Bronchial epithelial cell (primary cell): ENCODE results near the gene ACAD11. TPM values are rescaled to one million over a fixed set of nuclear protein-coding genes. Genes with fewer than 3 reads are reported as not detected.
A peak's percentile ranks its signal among the peaks of the same experiment; 100 is the strongest.

Experiments
- DNase-seq: peaks from one replicate; pipeline ENCODE4 v3.0.0-alpha.2; 2010; ENCODE audit warnings: low read depth
- FAIRE-seq: peaks from 2 replicates; lab custom pipeline; 2011; peaks lifted over from hg19 to GRCh38; lab: Jason Lieb, UNC
- H3K27me3 ChIP-seq: 2 replicates; pipeline ENCODE4 v1.5.1; 2011; ENCODE audit warnings: low read length; ENCODE audit not compliant: control insufficient read depth, insufficient read depth
- H3K36me3 ChIP-seq: 2 replicates; pipeline ENCODE4 v1.5.1; 2011; ENCODE audit warnings: low read length; ENCODE audit not compliant: control insufficient read depth, insufficient read depth
- H3K4me3 ChIP-seq: 2 replicates; pipeline ENCODE4 v1.5.1; 2011; ENCODE audit warnings: mild to moderate bottlenecking, low read depth, low read length, control low read depth
- total RNA-seq: library from RNA; depleted of rRNA; stranded (reverse); fragments of >200 nt; gene quantifications from 2 replicates; pipeline ENCODE4 v1.2.1, GENCODE V29; 2014
- TF ChIP-seq, protein P1 (sequence below): IDR thresholded peaks from 2 replicates; pipeline ENCODE4 v1.5.1; 2011; ENCODE audit warnings: mild to moderate bottlenecking, moderate library complexity, low read length, control low read depth, inconsistent platforms; ENCODE audit not compliant: insufficient read depth, severe bottlenecking

ACAD11 gene
- total RNA-seq, 1 donor from 2014 or later: 27.4 TPM

DNA sequence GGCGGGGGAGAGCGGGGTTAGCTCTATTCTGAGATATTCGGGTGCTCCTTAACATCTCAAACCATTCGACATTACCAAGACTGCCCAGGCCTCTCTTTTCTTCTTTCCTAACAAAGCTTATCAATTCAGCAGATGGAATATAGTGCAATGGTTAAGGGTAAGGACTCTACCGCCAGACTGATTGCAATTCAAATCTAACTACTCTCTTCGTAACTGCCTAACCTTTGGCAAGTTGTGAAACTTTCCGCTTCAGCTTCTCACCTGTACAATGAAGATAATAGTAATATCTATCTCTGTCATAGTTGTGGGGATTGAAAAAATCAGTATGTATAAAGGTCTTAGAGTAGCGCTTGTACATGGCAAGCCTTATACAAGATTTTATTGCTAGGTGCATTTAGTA lies 1.5 kb upstream of the ACAD11 start:
- TF ChIP-seq, protein P1, sequence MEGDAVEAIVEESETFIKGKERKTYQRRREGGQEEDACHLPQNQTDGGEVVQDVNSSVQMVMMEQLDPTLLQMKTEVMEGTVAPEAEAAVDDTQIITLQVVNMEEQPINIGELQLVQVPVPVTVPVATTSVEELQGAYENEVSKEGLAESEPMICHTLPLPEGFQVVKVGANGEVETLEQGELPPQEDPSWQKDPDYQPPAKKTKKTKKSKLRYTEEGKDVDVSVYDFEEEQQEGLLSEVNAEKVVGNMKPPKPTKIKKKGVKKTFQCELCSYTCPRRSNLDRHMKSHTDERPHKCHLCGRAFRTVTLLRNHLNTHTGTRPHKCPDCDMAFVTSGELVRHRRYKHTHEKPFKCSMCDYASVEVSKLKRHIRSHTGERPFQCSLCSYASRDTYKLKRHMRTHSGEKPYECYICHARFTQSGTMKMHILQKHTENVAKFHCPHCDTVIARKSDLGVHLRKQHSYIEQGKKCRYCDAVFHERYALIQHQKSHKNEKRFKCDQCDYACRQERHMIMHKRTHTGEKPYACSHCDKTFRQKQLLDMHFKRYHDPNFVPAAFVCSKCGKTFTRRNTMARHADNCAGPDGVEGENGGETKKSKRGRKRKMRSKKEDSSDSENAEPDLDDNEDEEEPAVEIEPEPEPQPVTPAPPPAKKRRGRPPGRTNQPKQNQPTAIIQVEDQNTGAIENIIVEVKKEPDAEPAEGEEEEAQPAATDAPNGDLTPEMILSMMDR: no peak
- peak; percentile 20 for DNase-seq
- Histone ChIP-seq H3K36me3 (no peaks in the 10 kb centered on the region), H3K4me3 (peak overlapping the region; percentile 85), H3K27me3 (no peaks in the 10 kb centered on the region)
- no peak for FAIRE-seq

DNA sequence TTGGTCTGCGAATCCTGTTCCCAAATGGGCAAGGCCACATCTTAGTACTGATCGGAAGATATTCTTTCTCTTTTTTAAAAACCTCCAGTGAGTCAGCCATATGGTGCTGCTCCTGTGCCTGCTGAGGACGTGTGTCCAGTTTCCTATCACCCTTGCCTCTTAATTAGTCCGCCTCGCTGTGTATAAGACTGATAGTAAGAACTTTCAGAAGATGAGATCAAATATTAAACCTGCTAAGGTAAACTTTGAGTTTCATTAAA lies 1.1 kb upstream of the ACAD11 start:
- no peaks in the 10 kb centered on the region for H3K27me3 ChIP-seq
- DNase-seq: peak; percentile 40
- peak overlapping the region; percentile 85 for H3K4me3 ChIP-seq
- no peak for FAIRE-seq
- TF ChIP-seq, protein P1: no peak
- no peaks in the 10 kb centered on the region for H3K36me3 ChIP-seq

DNA sequence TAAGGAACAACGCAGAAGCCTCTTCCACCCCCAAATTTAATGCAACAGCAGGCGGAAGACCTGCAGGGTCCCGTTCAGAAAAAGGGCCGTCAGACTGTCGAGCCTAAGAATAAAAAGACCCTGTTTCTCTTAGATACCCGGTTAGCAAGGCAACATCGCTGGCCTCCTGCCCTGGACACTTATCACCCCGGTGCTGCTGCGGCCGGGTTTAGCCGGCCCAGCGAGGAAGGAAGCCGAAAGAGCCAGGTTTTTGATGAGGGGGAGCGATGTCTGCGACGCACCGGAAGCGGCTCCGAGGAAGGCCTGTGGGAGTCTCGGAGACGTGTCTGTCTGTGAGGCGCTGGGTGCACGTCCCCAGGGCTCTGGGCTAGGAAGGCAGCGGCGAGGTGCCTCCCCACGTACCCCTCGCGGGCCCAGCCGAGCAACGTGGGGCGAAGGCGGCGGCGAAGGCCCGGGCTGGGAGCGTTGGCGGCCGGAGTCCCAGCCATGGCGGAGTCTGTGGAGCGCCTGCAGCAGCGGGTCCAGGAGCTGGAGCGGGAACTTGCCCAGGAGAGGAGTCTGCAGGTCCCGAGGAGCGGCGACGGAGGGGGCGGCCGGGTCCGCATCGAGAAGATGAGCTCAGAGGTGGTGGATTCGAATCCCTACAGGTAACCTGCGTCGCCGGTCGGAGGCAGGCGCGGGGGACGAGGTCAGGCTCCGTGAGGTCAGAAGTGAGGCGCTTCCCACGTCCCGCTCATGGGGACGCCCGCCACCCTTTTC lies 622 bp upstream of the ACAD11 start, which contains the start of gene UBA5:
UBA5 (plus strand) TSS at position 278 of the 759 bp plus-strand sequence; CDS start at position 487, 209 bp downstream.
- Histone ChIP-seq H3K27me3 (no peaks in the 10 kb centered on the region), H3K4me3 (peak within 1 kb of the TSS; percentile 85), H3K36me3 (no peaks in the 10 kb centered on the region)
- TF ChIP-seq, protein P1: no peak
- DNase-seq (peak; percentile 52), FAIRE-seq (no peak)

DNA sequence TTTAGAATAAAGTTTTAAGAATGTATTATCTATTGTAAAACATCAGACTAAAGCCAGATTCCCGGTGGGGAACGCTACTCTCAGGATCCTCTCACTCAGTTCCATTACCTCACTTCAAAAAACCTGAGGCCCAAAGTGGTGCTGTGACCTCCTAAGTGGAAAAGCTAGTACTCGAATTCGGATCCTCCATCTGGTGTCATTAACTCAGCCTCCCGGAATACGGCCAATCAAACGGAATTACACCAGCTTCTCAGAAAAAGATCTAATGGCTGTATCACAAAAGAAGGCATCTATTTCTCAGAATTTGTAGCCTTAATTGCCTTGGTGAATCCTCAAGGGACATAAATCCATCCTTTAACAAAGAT lies 627 bp downstream of the ACAD11 start:
- no peaks in the 10 kb centered on the region for H3K36me3 ChIP-seq
- DNase-seq (no peak), FAIRE-seq (no peak)
- peak overlapping the region; percentile 85 for H3K4me3 ChIP-seq
- TF ChIP-seq, protein P1: no peak
- H3K27me3 ChIP-seq: no peaks in the 10 kb centered on the region

DNA sequence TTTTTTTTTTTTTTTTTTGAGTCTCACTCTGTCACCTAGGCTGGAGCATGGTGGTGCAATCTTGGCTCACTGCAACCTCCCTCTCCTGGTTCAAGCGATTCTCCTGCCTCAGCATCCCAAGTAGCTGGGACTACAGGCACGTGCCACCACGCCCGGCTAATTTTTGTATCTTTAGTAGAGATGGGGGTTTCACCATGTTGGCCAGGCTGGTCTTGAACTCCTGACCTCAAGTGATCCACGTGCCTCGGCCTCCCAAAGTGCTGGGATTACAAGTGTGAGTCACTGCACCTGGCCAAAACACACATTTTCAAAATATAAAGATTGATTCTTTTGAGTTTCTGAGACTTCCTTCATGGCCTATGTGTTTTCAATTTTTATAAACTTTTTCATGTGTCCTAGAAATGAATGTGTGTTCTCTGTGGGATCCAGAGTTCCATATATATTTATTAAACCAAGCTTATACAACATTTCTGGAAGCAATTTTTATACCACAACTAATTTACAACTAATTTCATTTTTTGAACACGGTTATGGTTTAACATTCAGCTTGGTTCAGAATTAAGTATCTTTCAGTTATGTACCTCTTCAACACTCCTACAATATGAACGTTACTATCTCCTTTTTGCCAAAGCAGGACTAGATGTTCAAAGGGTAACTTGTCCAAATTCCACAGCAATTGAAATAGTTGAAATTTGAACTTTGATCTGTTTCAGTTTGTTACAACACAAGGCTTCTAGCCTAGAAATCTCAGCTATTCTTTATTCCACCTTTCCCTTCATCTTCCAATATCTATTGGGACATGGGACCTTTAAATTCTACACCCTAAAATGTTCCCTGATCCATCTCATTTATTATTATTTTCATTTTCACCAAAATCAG lies 1.5 kb downstream of the ACAD11 start:
- no peaks in the 10 kb centered on the region for H3K27me3 ChIP-seq
- FAIRE-seq (no peak), DNase-seq (no peak)
- TF ChIP-seq, protein P1: no peak
- H3K4me3 ChIP-seq: no peak overlapping the region
- no peaks in the 10 kb centered on the region for H3K36me3 ChIP-seq
